A549 (cell line): ENCODE measurements around the gene KLC3.

Source experiments
- EP300 ChIP-seq, 2 experiments: fragments of >200 bp; sonication (Bioruptor Twin); formaldehyde crosslinking; IDR thresholded peaks; 2 replicates in 1 of 2; 3 replicates in 1 of 2; pipeline ENCODE4 v1.6.1; 2016 to 2017
- HOXA7 ChIP-seq: fragments of 250-450 bp; sonication (Bioruptor Pico); IDR thresholded peaks from 2 replicates; pipeline ENCODE4 v1.5.0; 2020; ENCODE audit warnings: mild to moderate bottlenecking, moderate library complexity
- NFE2L2 ChIP-seq: fragments of 150-350 bp; conservative IDR thresholded peaks from 2 replicates; pipeline ENCODE4 v1.6.1; 2014; ENCODE audit warnings: low read length
- NPAS2 ChIP-seq: fragments of 250-450 bp; sonication (Bioruptor Pico); IDR thresholded peaks from 2 replicates; pipeline ENCODE4 v1.8.0; 2022; ENCODE audit warnings: mild to moderate bottlenecking, moderate library complexity, borderline replicate concordance
- SMC3 ChIP-seq: fragments of >200 bp; sonication (Bioruptor Twin); formaldehyde crosslinking; IDR thresholded peaks from 3 replicates; pipeline ENCODE4 v1.6.1; 2018; ENCODE audit warnings: inconsistent platforms
- TF ChIP-seq, protein P1 (sequence below): fragments of >200 bp; sonication (Bioruptor Twin); formaldehyde crosslinking; IDR thresholded peaks from 3 replicates; pipeline ENCODE4 v1.5.1; 2016

GRCh38 chr19:45358213-45358792, 17.8 kb downstream of the KLC3 start:
- TF ChIP-seq NPAS2 (CRISPR knock-in tag) (no peak), EP300 (IDR thresholded peaks at IDR 0.05) (no peak), NFE2L2 (no peak), HOXA7 (CRISPR knock-in tag) (no peak), SMC3 (no peak)
- TF ChIP-seq, protein P1, sequence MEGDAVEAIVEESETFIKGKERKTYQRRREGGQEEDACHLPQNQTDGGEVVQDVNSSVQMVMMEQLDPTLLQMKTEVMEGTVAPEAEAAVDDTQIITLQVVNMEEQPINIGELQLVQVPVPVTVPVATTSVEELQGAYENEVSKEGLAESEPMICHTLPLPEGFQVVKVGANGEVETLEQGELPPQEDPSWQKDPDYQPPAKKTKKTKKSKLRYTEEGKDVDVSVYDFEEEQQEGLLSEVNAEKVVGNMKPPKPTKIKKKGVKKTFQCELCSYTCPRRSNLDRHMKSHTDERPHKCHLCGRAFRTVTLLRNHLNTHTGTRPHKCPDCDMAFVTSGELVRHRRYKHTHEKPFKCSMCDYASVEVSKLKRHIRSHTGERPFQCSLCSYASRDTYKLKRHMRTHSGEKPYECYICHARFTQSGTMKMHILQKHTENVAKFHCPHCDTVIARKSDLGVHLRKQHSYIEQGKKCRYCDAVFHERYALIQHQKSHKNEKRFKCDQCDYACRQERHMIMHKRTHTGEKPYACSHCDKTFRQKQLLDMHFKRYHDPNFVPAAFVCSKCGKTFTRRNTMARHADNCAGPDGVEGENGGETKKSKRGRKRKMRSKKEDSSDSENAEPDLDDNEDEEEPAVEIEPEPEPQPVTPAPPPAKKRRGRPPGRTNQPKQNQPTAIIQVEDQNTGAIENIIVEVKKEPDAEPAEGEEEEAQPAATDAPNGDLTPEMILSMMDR, result no peak
